Measurements from ENCODE around the gene PPP3CA. TPM values are rescaled to one million over a fixed set of nuclear protein-coding genes. Genes with fewer than 3 reads are reported as not detected.
A peak's percentile ranks its signal among the peaks of the same experiment; 100 is the strongest.

The PPP3CA gene
- total and polyA plus RNA-seq, 2 of the 13 experiments (the other 11 are each of a cell fraction or from before 2014, with no cell fraction given): 4.8 to 13.2 TPM

DNA sequence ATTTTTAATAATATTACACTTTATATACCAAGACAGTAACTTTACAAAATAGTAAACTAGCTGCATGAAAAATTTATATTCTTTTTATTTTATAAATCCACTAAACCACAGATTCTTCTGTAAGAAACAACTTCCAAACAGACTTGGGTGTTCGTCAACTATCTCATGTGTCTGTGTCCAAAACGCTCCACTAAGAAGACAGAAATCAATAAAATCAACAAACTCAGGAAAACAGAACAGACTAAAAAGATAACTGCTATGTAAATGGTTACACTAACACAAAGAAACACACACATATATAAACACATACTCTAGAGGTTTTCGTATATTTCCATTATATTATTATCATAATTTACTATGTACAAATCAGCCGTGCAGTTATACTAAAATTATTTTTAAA, 158.4 kb downstream of the PPP3CA start (continued):
- TF ChIP-seq, protein P1, sequence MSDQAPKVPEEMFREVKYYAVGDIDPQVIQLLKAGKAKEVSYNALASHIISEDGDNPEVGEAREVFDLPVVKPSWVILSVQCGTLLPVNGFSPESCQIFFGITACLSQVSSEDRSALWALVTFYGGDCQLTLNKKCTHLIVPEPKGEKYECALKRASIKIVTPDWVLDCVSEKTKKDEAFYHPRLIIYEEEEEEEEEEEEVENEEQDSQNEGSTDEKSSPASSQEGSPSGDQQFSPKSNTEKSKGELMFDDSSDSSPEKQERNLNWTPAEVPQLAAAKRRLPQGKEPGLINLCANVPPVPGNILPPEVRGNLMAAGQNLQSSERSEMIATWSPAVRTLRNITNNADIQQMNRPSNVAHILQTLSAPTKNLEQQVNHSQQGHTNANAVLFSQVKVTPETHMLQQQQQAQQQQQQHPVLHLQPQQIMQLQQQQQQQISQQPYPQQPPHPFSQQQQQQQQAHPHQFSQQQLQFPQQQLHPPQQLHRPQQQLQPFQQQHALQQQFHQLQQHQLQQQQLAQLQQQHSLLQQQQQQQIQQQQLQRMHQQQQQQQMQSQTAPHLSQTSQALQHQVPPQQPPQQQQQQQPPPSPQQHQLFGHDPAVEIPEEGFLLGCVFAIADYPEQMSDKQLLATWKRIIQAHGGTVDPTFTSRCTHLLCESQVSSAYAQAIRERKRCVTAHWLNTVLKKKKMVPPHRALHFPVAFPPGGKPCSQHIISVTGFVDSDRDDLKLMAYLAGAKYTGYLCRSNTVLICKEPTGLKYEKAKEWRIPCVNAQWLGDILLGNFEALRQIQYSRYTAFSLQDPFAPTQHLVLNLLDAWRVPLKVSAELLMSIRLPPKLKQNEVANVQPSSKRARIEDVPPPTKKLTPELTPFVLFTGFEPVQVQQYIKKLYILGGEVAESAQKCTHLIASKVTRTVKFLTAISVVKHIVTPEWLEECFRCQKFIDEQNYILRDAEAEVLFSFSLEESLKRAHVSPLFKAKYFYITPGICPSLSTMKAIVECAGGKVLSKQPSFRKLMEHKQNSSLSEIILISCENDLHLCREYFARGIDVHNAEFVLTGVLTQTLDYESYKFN (CRISPR knock-in tag; conservative IDR thresholded peaks at IDR 0.05): peak; percentile 61; the same call in 1 of the 2 replicates
- TF ChIP-seq U2AF2 (IDR thresholded peaks at IDR 0.05; ENCODE audit: low read depth, low read length): no peak
- no peak for TF ChIP-seq SP4 (CRISPR knock-in tag; IDR thresholded peaks at IDR 0.05)
- no peak for TF ChIP-seq TAF1 (CRISPR knock-in tag; IDR thresholded peaks at IDR 0.05)
- no peak for TF ChIP-seq NFATC3 (CRISPR knock-in tag; IDR thresholded peaks at IDR 0.05)
- TF ChIP-seq YEATS2 (CRISPR knock-in tag; IDR thresholded peaks at IDR 0.05; ENCODE audit: borderline replicate concordance): no peak
- no peak for TF ChIP-seq ZNF724P (CRISPR knock-in tag; IDR thresholded peaks at IDR 0.05; ENCODE audit: borderline replicate concordance)
- TF ChIP-seq ZNF235 (CRISPR knock-in tag; IDR thresholded peaks at IDR 0.05; ENCODE audit: borderline replicate concordance): no peak
- TF ChIP-seq ZNF251 (CRISPR knock-in tag; IDR thresholded peaks at IDR 0.05): no peak
- peak; percentile 33; the same call in 1 of the 2 replicates for TF ChIP-seq RXRB (CRISPR knock-in tag; IDR thresholded peaks at IDR 0.05; ENCODE audit: borderline replicate concordance)
- no peak for TF ChIP-seq WIZ (CRISPR knock-in tag; IDR thresholded peaks at IDR 0.05)
- TF ChIP-seq, protein P2, sequence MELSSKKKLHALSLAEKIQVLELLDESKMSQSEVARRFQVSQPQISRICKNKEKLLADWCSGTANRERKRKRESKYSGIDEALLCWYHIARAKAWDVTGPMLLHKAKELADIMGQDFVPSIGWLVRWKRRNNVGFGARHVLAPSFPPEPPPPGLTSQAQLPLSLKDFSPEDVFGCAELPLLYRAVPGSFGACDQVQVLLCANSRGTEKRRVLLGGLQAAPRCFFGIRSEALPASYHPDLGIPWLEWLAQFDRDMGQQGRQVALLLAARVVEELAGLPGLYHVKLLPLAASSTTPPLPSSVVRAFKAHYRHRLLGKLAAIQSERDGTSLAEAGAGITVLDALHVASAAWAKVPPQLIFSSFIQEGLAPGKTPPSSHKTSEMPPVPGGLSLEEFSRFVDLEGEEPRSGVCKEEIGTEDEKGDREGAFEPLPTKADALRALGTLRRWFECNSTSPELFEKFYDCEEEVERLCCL (CRISPR knock-in tag; IDR thresholded peaks at IDR 0.05; ENCODE audit: borderline replicate concordance): no peak
- TF ChIP-seq NCOA1 (CRISPR knock-in tag; IDR thresholded peaks at IDR 0.05): no peak
- TF ChIP-seq YEATS4 (CRISPR knock-in tag; IDR thresholded peaks at IDR 0.05; ENCODE audit: borderline replicate concordance): no peak
- TF ChIP-seq, protein P3, sequence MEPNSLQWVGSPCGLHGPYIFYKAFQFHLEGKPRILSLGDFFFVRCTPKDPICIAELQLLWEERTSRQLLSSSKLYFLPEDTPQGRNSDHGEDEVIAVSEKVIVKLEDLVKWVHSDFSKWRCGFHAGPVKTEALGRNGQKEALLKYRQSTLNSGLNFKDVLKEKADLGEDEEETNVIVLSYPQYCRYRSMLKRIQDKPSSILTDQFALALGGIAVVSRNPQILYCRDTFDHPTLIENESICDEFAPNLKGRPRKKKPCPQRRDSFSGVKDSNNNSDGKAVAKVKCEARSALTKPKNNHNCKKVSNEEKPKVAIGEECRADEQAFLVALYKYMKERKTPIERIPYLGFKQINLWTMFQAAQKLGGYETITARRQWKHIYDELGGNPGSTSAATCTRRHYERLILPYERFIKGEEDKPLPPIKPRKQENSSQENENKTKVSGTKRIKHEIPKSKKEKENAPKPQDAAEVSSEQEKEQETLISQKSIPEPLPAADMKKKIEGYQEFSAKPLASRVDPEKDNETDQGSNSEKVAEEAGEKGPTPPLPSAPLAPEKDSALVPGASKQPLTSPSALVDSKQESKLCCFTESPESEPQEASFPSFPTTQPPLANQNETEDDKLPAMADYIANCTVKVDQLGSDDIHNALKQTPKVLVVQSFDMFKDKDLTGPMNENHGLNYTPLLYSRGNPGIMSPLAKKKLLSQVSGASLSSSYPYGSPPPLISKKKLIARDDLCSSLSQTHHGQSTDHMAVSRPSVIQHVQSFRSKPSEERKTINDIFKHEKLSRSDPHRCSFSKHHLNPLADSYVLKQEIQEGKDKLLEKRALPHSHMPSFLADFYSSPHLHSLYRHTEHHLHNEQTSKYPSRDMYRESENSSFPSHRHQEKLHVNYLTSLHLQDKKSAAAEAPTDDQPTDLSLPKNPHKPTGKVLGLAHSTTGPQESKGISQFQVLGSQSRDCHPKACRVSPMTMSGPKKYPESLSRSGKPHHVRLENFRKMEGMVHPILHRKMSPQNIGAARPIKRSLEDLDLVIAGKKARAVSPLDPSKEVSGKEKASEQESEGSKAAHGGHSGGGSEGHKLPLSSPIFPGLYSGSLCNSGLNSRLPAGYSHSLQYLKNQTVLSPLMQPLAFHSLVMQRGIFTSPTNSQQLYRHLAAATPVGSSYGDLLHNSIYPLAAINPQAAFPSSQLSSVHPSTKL (CRISPR knock-in tag; IDR thresholded peaks at IDR 0.05): peak; percentile 79
